ENCODE measurements around the gene MOK. TPM values are rescaled to one million over a fixed set of nuclear protein-coding genes. Genes with fewer than 3 reads are reported as not detected.

The MOK gene
- total RNA-seq, 3 donors from 2014 or later (not counting 1 experiment from before 2014, with no cell fraction given): 3.9 to 6.5 (median 4.7) TPM

- H3K4me3 ChIP-seq (ENCODE audit: low read length): no peak overlapping the region
- DNase-seq (no peak), ATAC-seq (no peak)
- no peaks in the 10 kb centered on the region for H3K9me3 Mint-ChIP-seq
- no peaks in the 10 kb centered on the region for H3K4me1 Mint-ChIP-seq
- H3K27me3 ChIP-seq (ENCODE audit: control insufficient read depth, insufficient read depth, low read length): no peaks in the 10 kb centered on the region
- no peaks in the 10 kb centered on the region for H3K4me1 ChIP-seq (ENCODE audit: control insufficient read depth, insufficient read depth, low read length)
- H3K36me3 ChIP-seq (ENCODE audit: control insufficient read depth, insufficient read depth, low read length): no peaks in the 10 kb centered on the region
- no peaks in the 10 kb centered on the region for H3K36me3 Mint-ChIP-seq
- H3K27me3 Mint-ChIP-seq (ENCODE audit: low read depth in 2 of 2): peaks cover 0 to 2% of the 10 kb centered on the region in 2 donors
- intact Hi-C loops (cut with micrococcal nuclease): loop anchor here (5.0 kb wide), 1 partner anchor 281 kb away; no protein-coding TSS in a partner anchor
- no peak overlapping the region for H3K27ac ChIP-seq (ENCODE audit: low read length)
- H3K4me3 Mint-ChIP-seq: no peak overlapping the region
- no peak overlapping the region for H3K27ac Mint-ChIP-seq
- WGBS (ENCODE audit: insufficient coverage): 98% methylated on average over 12 of the region's 12 CpGs
- TF ChIP-seq CTCF (IDR thresholded peaks at IDR 0.05): no peak
- no peaks in the 10 kb centered on the region for H3K9me3 ChIP-seq (ENCODE audit: control insufficient read depth, insufficient read depth, low read length)
Observed at GRCh38 chr14:102236026-102236425, 68.9 kb downstream of the MOK start.

- DNase-seq (peak; percentile 59 to 84), ATAC-seq (peak; percentile 82 to 98 (median 97))
- Histone ChIP-seq H3K4me1 (ENCODE audit: control insufficient read depth, insufficient read depth, low read length) (no peaks in the 10 kb centered on the region), H3K27me3 (ENCODE audit: control insufficient read depth, insufficient read depth, low read length) (no peaks in the 10 kb centered on the region), H3K36me3 (ENCODE audit: control insufficient read depth, insufficient read depth, low read length) (no peaks in the 10 kb centered on the region), H3K4me3 (ENCODE audit: low read length) (peak overlapping the region; percentile 14), H3K27ac (ENCODE audit: low read length) (no peak overlapping the region), H3K9me3 (ENCODE audit: control insufficient read depth, insufficient read depth, low read length) (no peaks in the 10 kb centered on the region)
- Mint-ChIP-seq H3K9me3 (no peaks in the 10 kb centered on the region), H3K4me3 (no peak overlapping the region), H3K27ac (no peak overlapping the region), H3K27me3 (ENCODE audit: low read depth in 2 of 2) (peaks cover 0 to 1% of the 10 kb centered on the region in 2 donors), H3K4me1 (no peaks in the 10 kb centered on the region), H3K36me3 (no peaks in the 10 kb centered on the region)
- TF ChIP-seq CTCF (IDR thresholded peaks at IDR 0.05): peak; percentile 70
- intact Hi-C loops (cut with micrococcal nuclease): loop anchor here (1.0 to 5.0 kb wide), 2 partner anchors 79 to 282 kb away; no protein-coding TSS in a partner anchor
- WGBS (ENCODE audit: insufficient coverage): 51% methylated on average over 19 of the region's 19 CpGs
Observed at GRCh38 chr14:102235275-102235897, 69.6 kb downstream of the MOK start.

DNA sequence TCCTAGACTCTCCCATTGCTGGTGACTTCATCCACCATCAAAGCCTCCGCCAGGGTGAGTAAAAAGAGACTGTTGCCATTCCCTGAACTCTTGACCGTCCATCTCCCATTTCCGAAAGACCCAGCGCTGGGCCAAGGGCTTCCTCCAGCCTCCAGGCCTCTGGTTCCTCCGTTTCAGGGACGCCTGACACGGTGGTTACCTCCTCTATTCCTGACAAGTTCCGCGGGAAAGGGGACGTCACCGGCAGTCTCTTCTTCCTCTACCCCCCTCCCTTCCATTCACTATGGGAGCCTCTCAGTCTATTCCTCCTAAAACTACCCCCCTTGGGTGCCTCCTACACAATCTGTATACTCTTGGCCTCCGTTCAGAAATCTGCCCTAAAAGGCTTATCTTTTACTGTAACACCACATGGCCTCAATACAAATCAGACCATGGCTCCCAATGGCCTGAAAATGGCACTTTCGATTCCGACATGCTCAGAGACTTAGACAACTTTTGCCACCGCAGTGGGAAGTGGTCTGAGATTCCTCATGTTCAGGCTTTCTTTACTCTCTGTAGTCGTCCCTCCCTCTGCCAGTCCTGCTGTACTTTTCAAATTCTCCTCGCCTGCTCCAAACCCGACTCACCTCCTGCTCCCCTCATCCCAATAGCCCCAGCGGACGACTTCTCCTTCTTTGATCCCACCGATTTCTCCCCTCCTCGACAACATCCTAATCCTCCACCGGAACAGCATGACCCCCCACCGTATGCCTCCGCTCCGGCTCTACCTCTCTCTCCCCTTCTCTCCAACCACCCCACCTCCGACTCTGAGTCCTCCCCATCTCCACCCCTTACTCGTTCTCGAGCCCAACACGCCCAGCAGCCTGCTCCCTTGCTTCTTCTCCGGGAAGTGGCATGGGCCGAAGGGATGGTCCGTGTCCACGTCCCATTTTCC lies 70.4 kb downstream of the MOK start:
- DNase-seq: no peak
- Mint-ChIP-seq H3K27me3 (ENCODE audit: low read depth in 2 of 2) (no peaks in the 10 kb centered on the region), H3K36me3 (no peaks in the 10 kb centered on the region), H3K4me1 (no peaks in the 10 kb centered on the region), H3K9me3 (no peaks in the 10 kb centered on the region), H3K4me3 (no peak overlapping the region), H3K27ac (no peak overlapping the region)
- Histone ChIP-seq H3K36me3 (ENCODE audit: control insufficient read depth, insufficient read depth, low read length) (no peaks in the 10 kb centered on the region), H3K9me3 (ENCODE audit: control insufficient read depth, insufficient read depth, low read length) (no peaks in the 10 kb centered on the region), H3K27ac (ENCODE audit: low read length) (no peak overlapping the region), H3K4me3 (ENCODE audit: low read length) (peak overlapping the region; percentile 14), H3K27me3 (ENCODE audit: control insufficient read depth, insufficient read depth, low read length) (no peaks in the 10 kb centered on the region), H3K4me1 (ENCODE audit: control insufficient read depth, insufficient read depth, low read length) (no peaks in the 10 kb centered on the region)
- TF ChIP-seq CTCF (IDR thresholded peaks at IDR 0.05): no peak
- intact Hi-C loops (cut with micrococcal nuclease): loop anchor here (1.0 to 5.0 kb wide), 2 partner anchors 80 to 283 kb away; no protein-coding TSS in a partner anchor
- peak in 1 of 3 donors; percentile 23 for ATAC-seq
- WGBS (ENCODE audit: insufficient coverage): 74% methylated on average over 34 of the region's 34 CpGs

All from natural killer cell (primary cell).